ENCODE measurements around the gene PROSER2.

The PROSER2 gene

DNA sequence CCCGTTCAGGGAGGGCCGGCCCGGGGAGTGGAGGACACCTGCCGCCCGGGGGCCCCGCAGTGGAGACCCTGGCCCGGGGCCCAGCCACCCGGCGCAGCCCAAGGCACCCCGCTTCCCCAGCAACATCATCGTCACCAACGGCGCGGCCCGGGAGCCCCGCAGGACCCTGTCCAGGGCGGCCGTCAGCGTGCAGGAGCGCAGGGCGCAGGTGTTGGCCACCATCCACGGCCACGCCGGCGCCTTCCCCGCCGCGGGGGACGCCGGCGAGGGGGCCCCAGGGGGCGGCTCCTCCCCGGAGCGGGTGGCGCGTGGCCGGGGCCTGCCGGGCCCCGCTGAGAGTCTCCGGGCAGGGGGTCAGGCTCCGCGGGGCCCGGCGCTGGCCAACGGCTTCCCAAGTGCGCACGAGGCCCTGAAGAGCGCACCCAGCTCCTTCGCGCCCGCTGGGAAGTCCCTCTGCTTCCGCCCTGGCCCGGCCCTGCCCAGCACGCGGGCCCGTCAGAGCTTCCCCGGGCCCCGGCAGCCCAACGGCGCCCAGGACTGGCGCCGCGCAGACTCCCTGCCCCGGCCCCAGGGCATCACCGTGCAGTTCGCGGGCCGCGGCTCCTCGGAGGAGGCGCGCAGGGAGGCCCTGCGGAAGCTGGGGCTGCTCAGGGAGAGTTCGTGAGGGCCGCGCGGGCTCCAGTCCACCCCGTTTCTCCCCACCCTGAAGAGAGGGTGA, 46.7 kb downstream of the PROSER2 start:
- TF ChIP-seq EP300 (IDR thresholded peaks at IDR 0.05; ENCODE audit: borderline replicate concordance) (no peak), RAD21 (IDR thresholded peaks at IDR 0.05; ENCODE audit: low read depth) (no peak), EGR1 (IDR thresholded peaks at IDR 0.05) (no peak), YY1 (IDR thresholded peaks at IDR 0.05; ENCODE audit: low read depth) (no peak), CEBPB (IDR thresholded peaks at IDR 0.05) (no peak)
- TF ChIP-seq, protein P1, sequence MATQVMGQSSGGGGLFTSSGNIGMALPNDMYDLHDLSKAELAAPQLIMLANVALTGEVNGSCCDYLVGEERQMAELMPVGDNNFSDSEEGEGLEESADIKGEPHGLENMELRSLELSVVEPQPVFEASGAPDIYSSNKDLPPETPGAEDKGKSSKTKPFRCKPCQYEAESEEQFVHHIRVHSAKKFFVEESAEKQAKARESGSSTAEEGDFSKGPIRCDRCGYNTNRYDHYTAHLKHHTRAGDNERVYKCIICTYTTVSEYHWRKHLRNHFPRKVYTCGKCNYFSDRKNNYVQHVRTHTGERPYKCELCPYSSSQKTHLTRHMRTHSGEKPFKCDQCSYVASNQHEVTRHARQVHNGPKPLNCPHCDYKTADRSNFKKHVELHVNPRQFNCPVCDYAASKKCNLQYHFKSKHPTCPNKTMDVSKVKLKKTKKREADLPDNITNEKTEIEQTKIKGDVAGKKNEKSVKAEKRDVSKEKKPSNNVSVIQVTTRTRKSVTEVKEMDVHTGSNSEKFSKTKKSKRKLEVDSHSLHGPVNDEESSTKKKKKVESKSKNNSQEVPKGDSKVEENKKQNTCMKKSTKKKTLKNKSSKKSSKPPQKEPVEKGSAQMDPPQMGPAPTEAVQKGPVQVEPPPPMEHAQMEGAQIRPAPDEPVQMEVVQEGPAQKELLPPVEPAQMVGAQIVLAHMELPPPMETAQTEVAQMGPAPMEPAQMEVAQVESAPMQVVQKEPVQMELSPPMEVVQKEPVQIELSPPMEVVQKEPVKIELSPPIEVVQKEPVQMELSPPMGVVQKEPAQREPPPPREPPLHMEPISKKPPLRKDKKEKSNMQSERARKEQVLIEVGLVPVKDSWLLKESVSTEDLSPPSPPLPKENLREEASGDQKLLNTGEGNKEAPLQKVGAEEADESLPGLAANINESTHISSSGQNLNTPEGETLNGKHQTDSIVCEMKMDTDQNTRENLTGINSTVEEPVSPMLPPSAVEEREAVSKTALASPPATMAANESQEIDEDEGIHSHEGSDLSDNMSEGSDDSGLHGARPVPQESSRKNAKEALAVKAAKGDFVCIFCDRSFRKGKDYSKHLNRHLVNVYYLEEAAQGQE (IDR thresholded peaks at IDR 0.05; ENCODE audit: low read depth) = no peak
- TF ChIP-seq, protein P2, sequence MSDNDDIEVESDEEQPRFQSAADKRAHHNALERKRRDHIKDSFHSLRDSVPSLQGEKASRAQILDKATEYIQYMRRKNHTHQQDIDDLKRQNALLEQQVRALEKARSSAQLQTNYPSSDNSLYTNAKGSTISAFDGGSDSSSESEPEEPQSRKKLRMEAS (IDR thresholded peaks at IDR 0.05) = no peak

DNA sequence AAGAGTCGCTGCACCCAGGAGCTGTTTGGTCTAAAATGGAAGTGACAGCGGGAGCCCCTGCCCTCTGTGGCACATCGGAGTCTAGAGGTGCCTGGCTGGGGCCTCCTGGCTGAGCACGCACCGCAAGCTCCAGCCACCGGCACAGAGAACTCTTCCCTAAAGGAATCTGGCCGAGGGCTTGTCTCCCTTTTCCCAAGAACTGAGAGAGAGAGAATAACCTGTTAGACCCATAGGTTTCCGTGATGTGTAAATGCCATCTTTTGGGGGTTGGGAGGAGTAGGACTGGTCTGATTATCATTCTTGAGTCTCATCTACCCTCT, 47.3 kb downstream of the PROSER2 start:
- TF ChIP-seq TCF12 (IDR thresholded peaks at IDR 0.05; ENCODE audit: low read depth) = no peak
- TF ChIP-seq, protein P2 (IDR thresholded peaks at IDR 0.05) = no peak
- no peak for TF ChIP-seq CREB1 (IDR thresholded peaks at IDR 0.05; ENCODE audit: low read depth)

DNA sequence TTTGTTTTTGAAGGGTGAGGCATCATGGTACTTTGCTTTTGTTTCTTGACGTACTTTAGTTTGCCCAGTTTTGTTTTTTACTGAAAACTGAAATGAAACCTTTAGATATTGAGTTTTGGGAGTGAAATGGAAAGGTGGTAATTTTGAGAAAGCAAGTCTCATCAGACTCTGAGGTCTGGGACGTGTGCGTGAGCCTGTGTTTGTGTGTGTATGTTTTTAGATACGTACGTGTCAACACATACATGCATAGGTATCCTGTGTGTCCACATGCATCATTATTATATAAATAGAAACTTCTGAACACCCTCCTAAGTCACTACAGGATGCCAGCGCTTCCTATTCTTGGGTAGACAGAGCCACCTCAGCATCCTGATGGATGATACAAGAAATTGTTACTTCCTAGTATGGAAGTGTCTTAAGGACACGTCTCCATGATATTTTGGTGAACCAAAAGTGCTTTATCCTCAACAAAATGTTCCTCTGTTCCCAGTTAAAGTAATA, 47.8 kb downstream of the PROSER2 start:
- TF ChIP-seq CREB1 (IDR thresholded peaks at IDR 0.05; ENCODE audit: low read depth) (no peak), EP300 (IDR thresholded peaks at IDR 0.05; ENCODE audit: borderline replicate concordance) (no peak), YY1 (IDR thresholded peaks at IDR 0.05; ENCODE audit: low read depth) (no peak), RAD21 (IDR thresholded peaks at IDR 0.05; ENCODE audit: low read depth) (no peak), TCF12 (IDR thresholded peaks at IDR 0.05; ENCODE audit: low read depth) (no peak), CEBPB (IDR thresholded peaks at IDR 0.05) (no peak), TEAD4 (IDR thresholded peaks at IDR 0.05) (no peak), FOXM1 (IDR thresholded peaks at IDR 0.05; ENCODE audit: borderline replicate concordance, low read depth) (no peak), NFIC (IDR thresholded peaks at IDR 0.05) (no peak)
- TF ChIP-seq, protein P2 (IDR thresholded peaks at IDR 0.05) = no peak
- TF ChIP-seq, protein P1 (IDR thresholded peaks at IDR 0.05; ENCODE audit: low read depth) = no peak

DNA sequence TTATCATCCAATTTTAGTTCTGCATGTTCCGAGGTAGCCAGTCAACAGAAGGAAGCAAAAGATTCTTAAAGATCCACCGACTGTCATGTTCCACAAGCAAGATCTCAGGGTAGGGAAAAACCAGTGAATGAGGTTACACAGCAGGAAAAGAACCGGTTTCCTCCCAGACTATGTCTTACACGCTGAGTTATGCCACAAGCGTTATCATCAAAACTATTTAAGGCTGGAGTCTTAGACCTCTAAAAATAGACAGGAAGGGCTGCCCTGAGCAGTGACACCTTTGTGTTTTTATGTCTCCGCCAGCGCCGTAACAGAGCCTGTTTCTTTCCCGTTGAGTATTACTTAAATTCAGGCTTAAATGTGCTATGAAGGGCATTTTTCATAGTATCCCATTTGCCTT, 48.3 kb downstream of the PROSER2 start:
- TF ChIP-seq RAD21 (IDR thresholded peaks at IDR 0.05; ENCODE audit: low read depth) (no peak), TCF12 (IDR thresholded peaks at IDR 0.05; ENCODE audit: low read depth) (no peak), CEBPB (IDR thresholded peaks at IDR 0.05) (no peak), FOXM1 (IDR thresholded peaks at IDR 0.05; ENCODE audit: borderline replicate concordance, low read depth) (no peak), YY1 (IDR thresholded peaks at IDR 0.05; ENCODE audit: low read depth) (no peak)
- TF ChIP-seq, protein P1 (IDR thresholded peaks at IDR 0.05; ENCODE audit: low read depth) = no peak
- TF ChIP-seq, protein P2 (IDR thresholded peaks at IDR 0.05) = no peak
- TF ChIP-seq, protein P3, sequence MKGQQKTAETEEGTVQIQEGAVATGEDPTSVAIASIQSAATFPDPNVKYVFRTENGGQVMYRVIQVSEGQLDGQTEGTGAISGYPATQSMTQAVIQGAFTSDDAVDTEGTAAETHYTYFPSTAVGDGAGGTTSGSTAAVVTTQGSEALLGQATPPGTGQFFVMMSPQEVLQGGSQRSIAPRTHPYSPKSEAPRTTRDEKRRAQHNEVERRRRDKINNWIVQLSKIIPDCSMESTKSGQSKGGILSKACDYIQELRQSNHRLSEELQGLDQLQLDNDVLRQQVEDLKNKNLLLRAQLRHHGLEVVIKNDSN (IDR thresholded peaks at IDR 0.05) = no peak
